A549 (cell line): ENCODE results near the gene MAGI2. TPM values are rescaled to one million over a fixed set of nuclear protein-coding genes. Genes with fewer than 3 reads are reported as not detected.

ENCODE experiments used
- ATAC-seq, 2 experiments: fragments of 200-7000 bp in 1 of 2; fragments of >200 bp in 1 of 2; cut with Nextera tagmentation in 1 of 2; cut with Tn5 transposase in 1 of 2; 3 replicates each; pipeline versions ENCODE4 v1.8.0 to v1.9.1; 2018 to 2020; ENCODE audit warnings: mild to moderate bottlenecking in 1 of 2, moderate library complexity in 1 of 2
- CTCF ChIA-PET: fragments of 300-600 bp; sonication (Branson Sonifier 250); formaldehyde crosslinking; extraction: SDS; loops from one replicate; lab custom pipeline; 2021; ENCODE audit warnings: antibody characterized with exemption, inconsistent platforms; lab: Yijun Ruan, JAX
- POLR2A ChIA-PET: fragments of 350-600 bp; formaldehyde crosslinking; extraction: SDS; loops from one replicate; lab custom pipeline; 2021; ENCODE audit warnings: antibody characterized with exemption, inconsistent platforms; lab: Yijun Ruan, JAX
- DNase-seq, 2 experiments: peaks; one replicate each; pipeline versions ENCODE4 v3.0.0 to v3.0.0-alpha.2; 2011 to 2016; ENCODE audit warnings: low read depth in 1 of 2, low spot score in 1 of 2
- FAIRE-seq: peaks from 2 replicates; lab custom pipeline; 2011; peaks lifted over from hg19 to GRCh38; lab: Jason Lieb, UNC
- H3K27ac ChIP-seq, 2 experiments: fragments of >200 bp; sonication (Bioruptor Twin); formaldehyde crosslinking; 3 replicates each; pipeline ENCODE4 v1.5.1; 2016 to 2017
- H3K4me1 ChIP-seq: fragments of >200 bp; sonication (Bioruptor Twin); formaldehyde crosslinking; 3 replicates; pipeline ENCODE4 v1.6.1; 2016
- H3K4me2 ChIP-seq: fragments of >200 bp; sonication (Bioruptor Twin); formaldehyde crosslinking; 3 replicates; pipeline ENCODE4 v1.6.1; 2016
- H3K4me3 ChIP-seq: fragments of >200 bp; sonication (Bioruptor Twin); formaldehyde crosslinking; 3 replicates; pipeline ENCODE4 v1.5.1; 2016
- H3K9me3 ChIP-seq: fragments of >200 bp; sonication (Bioruptor Twin); formaldehyde crosslinking; 3 replicates; pipeline ENCODE4 v1.6.1; 2016
- CEBPB ChIP-seq, 2 experiments: fragments of >200 bp in 1 of 2; sonication (Bioruptor Twin) in 1 of 2; formaldehyde crosslinking in 1 of 2; IDR thresholded peaks; 2 replicates each; pipeline ENCODE4 v1.6.1; 2012 to 2016
- CHD2 ChIP-seq: fragments of 150-350 bp; IDR thresholded peaks from 2 replicates; pipeline ENCODE4 v1.6.1; 2014; ENCODE audit warnings: low read length; ENCODE audit not compliant: partially characterized antibody
- EHMT2 ChIP-seq: fragments of 200-600 bp; sonication (generic); IDR thresholded peaks from 2 replicates; pipeline ENCODE4 v1.6.1; 2016; ENCODE audit warnings: antibody characterized with exemption, low read depth, mild to moderate bottlenecking, moderate library complexity
- ELK1 ChIP-seq: fragments of 150-350 bp; IDR thresholded peaks from 2 replicates; pipeline ENCODE4 v1.6.1; 2014; ENCODE audit warnings: low read depth, mild to moderate bottlenecking, low read length
- EP300 ChIP-seq, 2 experiments: fragments of >200 bp; sonication (Bioruptor Twin); formaldehyde crosslinking; IDR thresholded peaks; 2 replicates in 1 of 2; 3 replicates in 1 of 2; pipeline ENCODE4 v1.6.1; 2016 to 2017
- FOSB ChIP-seq: fragments of 250-450 bp; sonication (Bioruptor Pico); IDR thresholded peaks from 2 replicates; pipeline ENCODE4 v1.5.0; 2020; ENCODE audit warnings: mild to moderate bottlenecking, moderate library complexity
- FOXS1 ChIP-seq: fragments of 250-450 bp; sonication (Bioruptor Pico); IDR thresholded peaks from 2 replicates; pipeline ENCODE4 v1.5.0; 2020; ENCODE audit warnings: mild to moderate bottlenecking, moderate library complexity
- GATA3 ChIP-seq: IDR thresholded peaks from 2 replicates; pipeline ENCODE4 v1.6.1; 2012; ENCODE audit warnings: borderline replicate concordance
- HDAC2 ChIP-seq: fragments of 200-600 bp; sonication (generic); IDR thresholded peaks from 2 replicates; pipeline ENCODE4 v1.6.1; 2016
- HMGXB4 ChIP-seq: fragments of 250-450 bp; sonication (Bioruptor Pico); IDR thresholded peaks from 2 replicates; pipeline ENCODE4 v1.5.0; 2021; ENCODE audit warnings: mild to moderate bottlenecking, moderate library complexity, borderline replicate concordance
- HOXA7 ChIP-seq: fragments of 250-450 bp; sonication (Bioruptor Pico); IDR thresholded peaks from 2 replicates; pipeline ENCODE4 v1.5.0; 2020; ENCODE audit warnings: mild to moderate bottlenecking, moderate library complexity
- HOXB13 ChIP-seq: fragments of 250-450 bp; sonication (Bioruptor Pico); IDR thresholded peaks from 2 replicates; pipeline ENCODE4 v1.5.0; 2020; ENCODE audit warnings: low read depth, mild to moderate bottlenecking, moderate library complexity
- HOXB5 ChIP-seq: fragments of 250-450 bp; sonication (Bioruptor Pico); IDR thresholded peaks from 2 replicates; pipeline ENCODE4 v1.5.0; 2020; ENCODE audit warnings: mild to moderate bottlenecking, moderate library complexity
- JUN ChIP-seq, 2 experiments: fragments of >200 bp; sonication (Bioruptor Twin); formaldehyde crosslinking; IDR thresholded peaks; 2 replicates in 1 of 2; 3 replicates in 1 of 2; pipeline ENCODE4 v1.6.1; 2016 to 2017
- JUNB ChIP-seq: fragments of >200 bp; sonication (Bioruptor Twin); formaldehyde crosslinking; IDR thresholded peaks from 2 replicates; pipeline ENCODE4 v1.6.1; 2016
- MAFK ChIP-seq: fragments of 450-650 bp; IDR thresholded peaks from 2 replicates; pipeline ENCODE4 v1.6.1; 2014; ENCODE audit not compliant: partially characterized antibody
- NPAS2 ChIP-seq: fragments of 250-450 bp; sonication (Bioruptor Pico); IDR thresholded peaks from 2 replicates; pipeline ENCODE4 v1.8.0; 2022; ENCODE audit warnings: mild to moderate bottlenecking, moderate library complexity, borderline replicate concordance
- NR3C1 ChIP-seq: fragments of >200 bp; sonication (Bioruptor Twin); formaldehyde crosslinking; IDR thresholded peaks from 3 replicates; pipeline ENCODE4 v1.6.1; 2017
- RARB ChIP-seq: fragments of 250-450 bp; sonication (Bioruptor Pico); IDR thresholded peaks from 2 replicates; pipeline ENCODE4 v1.8.0; 2021; ENCODE audit warnings: mild to moderate bottlenecking, moderate library complexity
- SREBF2 ChIP-seq: fragments of 450-650 bp; IDR thresholded peaks from 2 replicates; pipeline ENCODE4 v1.6.1; 2014; ENCODE audit warnings: mild to moderate bottlenecking, moderate library complexity
- TFCP2L1 ChIP-seq: fragments of 250-450 bp; sonication (Bioruptor Pico); IDR thresholded peaks from 2 replicates; pipeline ENCODE4 v1.5.0; 2021; ENCODE audit warnings: mild to moderate bottlenecking
- WGBS: methylation state at CpG from one replicate; pipeline ENCODE4 v1.1.6; 2017; ENCODE audit errors: missing lambda C conversion rate; 5-methylcytosine and 5-hydroxymethylcytosine counted together
- polyA plus RNA-seq, 4 experiments: library from polyadenylated mRNA; depleted of rRNA in 3 of 4; stranded (reverse); fragments of >200 nt; fragmentation: RNase III in 1 of 4; extraction: RNeasy Plus Mini Kit Qiagen cat#74134 plus additional on column Dnase treatment in 1 of 4; gene quantifications; 2 replicates in 3 of 4; 3 replicates in 1 of 4; pipeline ENCODE4 v1.2.3, GENCODE V29; 2011 to 2017
- TF ChIP-seq, protein P1 (sequence below): fragments of >200 bp; sonication (Bioruptor Twin); formaldehyde crosslinking; IDR thresholded peaks from 3 replicates; pipeline ENCODE4 v1.5.1; 2016
- TF ChIP-seq, protein P2 (sequence below): IDR thresholded peaks from 2 replicates; pipeline ENCODE4 v1.6.1; 2012
- TF ChIP-seq, protein P3 (sequence below): IDR thresholded peaks from 2 replicates; pipeline ENCODE4 v1.6.1; 2012

The MAGI2 gene
- polyA plus RNA-seq, 2 of the 4 experiments (the other 2 are of a cell fraction): 0.48 to 0.81 TPM

DNA sequence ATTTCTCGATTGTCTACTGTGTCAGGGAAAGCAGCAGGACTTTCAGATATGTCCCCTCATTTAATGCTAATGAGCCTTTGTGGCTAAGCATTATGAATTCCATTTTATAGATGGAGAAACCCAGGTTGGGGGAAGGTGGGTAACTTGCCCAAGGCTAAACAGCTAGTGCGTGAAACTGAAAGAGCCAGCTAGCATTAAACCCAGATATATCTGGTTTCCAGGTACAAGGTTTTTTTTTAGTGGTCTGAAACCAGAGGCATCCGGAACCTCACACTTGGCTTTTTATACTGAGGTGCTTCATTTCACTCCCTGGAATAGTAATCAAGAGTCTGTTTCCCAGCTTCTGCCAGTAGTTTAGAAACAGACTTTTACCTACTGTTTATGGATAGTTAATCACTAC lies 960.1 kb downstream of the MAGI2 start:
- DNase-seq (no peak), FAIRE-seq (no peak), ATAC-seq (no peak)
- ChIA-PET CTCF (no interaction called here), POLR2A (no interaction called here)
- Histone ChIP-seq H3K4me1 (no peaks in the 10 kb centered on the region), H3K9me3 (no peaks in the 10 kb centered on the region), H3K27ac (no peak overlapping the region), H3K4me2 (no peak overlapping the region), H3K4me3 (no peak overlapping the region)
- WGBS: 20% methylated on average over 3 of the region's 3 CpGs
- TF ChIP-seq, protein P1, sequence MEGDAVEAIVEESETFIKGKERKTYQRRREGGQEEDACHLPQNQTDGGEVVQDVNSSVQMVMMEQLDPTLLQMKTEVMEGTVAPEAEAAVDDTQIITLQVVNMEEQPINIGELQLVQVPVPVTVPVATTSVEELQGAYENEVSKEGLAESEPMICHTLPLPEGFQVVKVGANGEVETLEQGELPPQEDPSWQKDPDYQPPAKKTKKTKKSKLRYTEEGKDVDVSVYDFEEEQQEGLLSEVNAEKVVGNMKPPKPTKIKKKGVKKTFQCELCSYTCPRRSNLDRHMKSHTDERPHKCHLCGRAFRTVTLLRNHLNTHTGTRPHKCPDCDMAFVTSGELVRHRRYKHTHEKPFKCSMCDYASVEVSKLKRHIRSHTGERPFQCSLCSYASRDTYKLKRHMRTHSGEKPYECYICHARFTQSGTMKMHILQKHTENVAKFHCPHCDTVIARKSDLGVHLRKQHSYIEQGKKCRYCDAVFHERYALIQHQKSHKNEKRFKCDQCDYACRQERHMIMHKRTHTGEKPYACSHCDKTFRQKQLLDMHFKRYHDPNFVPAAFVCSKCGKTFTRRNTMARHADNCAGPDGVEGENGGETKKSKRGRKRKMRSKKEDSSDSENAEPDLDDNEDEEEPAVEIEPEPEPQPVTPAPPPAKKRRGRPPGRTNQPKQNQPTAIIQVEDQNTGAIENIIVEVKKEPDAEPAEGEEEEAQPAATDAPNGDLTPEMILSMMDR: no peak
- TF ChIP-seq HOXA7 (CRISPR knock-in tag) (no peak), FOXS1 (no peak), SREBF2 (no peak), CHD2 (no peak), HDAC2 (no peak)

- H3K4me2 ChIP-seq: no peak overlapping the region
- POLR2A ChIA-PET: no interaction called here
- TF ChIP-seq HOXB5 (CRISPR knock-in tag) (no peak), JUN (IDR thresholded peaks at IDR 0.05) (no peak), RARB (CRISPR knock-in tag) (no peak), HMGXB4 (CRISPR knock-in tag) (no peak), ELK1 (no peak)
- no peak overlapping the region for H3K27ac ChIP-seq
- CTCF ChIA-PET: no interaction called here
- no peak overlapping the region for H3K4me3 ChIP-seq
- ATAC-seq (no peak), DNase-seq (no peak), FAIRE-seq (no peak)
- no peaks in the 10 kb centered on the region for H3K4me1 ChIP-seq
- no peaks in the 10 kb centered on the region for H3K9me3 ChIP-seq
- WGBS: 0% methylated on average over 1 of the region's 1 CpG
Measured at GRCh38 chr7:78492146-78492545, 961.3 kb downstream of the MAGI2 start.

- no peak for DNase-seq
- ATAC-seq: no peak
- Histone ChIP-seq H3K9me3 (no peaks in the 10 kb centered on the region), H3K27ac (no peak overlapping the region), H3K4me2 (no peak overlapping the region), H3K4me3 (no peak overlapping the region), H3K4me1 (no peaks in the 10 kb centered on the region)
- ChIA-PET POLR2A (no interaction called here), CTCF (no interaction called here)
- TF ChIP-seq CEBPB (IDR thresholded peaks at IDR 0.05): no peak
- TF ChIP-seq, protein P2, sequence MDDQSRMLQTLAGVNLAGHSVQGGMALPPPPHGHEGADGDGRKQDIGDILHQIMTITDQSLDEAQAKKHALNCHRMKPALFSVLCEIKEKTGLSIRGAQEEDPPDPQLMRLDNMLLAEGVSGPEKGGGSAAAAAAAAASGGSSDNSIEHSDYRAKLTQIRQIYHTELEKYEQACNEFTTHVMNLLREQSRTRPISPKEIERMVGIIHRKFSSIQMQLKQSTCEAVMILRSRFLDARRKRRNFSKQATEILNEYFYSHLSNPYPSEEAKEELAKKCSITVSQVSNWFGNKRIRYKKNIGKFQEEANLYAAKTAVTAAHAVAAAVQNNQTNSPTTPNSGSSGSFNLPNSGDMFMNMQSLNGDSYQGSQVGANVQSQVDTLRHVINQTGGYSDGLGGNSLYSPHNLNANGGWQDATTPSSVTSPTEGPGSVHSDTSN: no peak
- no peak for TF ChIP-seq NPAS2
- TF ChIP-seq MAFK: no peak
- TF ChIP-seq JUNB: no peak
- no peak for TF ChIP-seq NR3C1
- no peak for TF ChIP-seq EP300 (IDR thresholded peaks at IDR 0.05)
- TF ChIP-seq TFCP2L1: no peak
- no peak for TF ChIP-seq EHMT2
- TF ChIP-seq, protein P3, sequence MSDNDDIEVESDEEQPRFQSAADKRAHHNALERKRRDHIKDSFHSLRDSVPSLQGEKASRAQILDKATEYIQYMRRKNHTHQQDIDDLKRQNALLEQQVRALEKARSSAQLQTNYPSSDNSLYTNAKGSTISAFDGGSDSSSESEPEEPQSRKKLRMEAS: no peak
- TF ChIP-seq HOXB13 (CRISPR knock-in tag): no peak
- TF ChIP-seq CHD2: no peak
- TF ChIP-seq FOSB (CRISPR knock-in tag): no peak
- TF ChIP-seq GATA3: no peak
- FAIRE-seq: no peak
Measured at GRCh38 chr7:78490524-78490923, 962.9 kb downstream of the MAGI2 start.
